Memory B cell (primary cell): ENCODE data around the gene TSR3.

Experiments
- ATAC-seq: fragments of 150-1000 bp; cut with Tn5 transposase; 2 replicates; pipeline ENCODE4 v1.10.0; 2021; ENCODE audit warnings: low read depth, mild to moderate bottlenecking, moderate library complexity
- DNase-seq, 2 donors: peaks; one replicate each; pipeline ENCODE4 v3.0.0; 2022; ENCODE audit warnings: low spot score in 2 of 2
- H3K27ac Mint-ChIP-seq: one replicate; pipeline ENCODE4 v1.8.0; 2022; ENCODE audit warnings: mild to moderate bottlenecking, moderate library complexity, mixed read lengths
- H3K27me3 Mint-ChIP-seq: one replicate; pipeline ENCODE4 v1.8.0; 2022; ENCODE audit warnings: mixed read lengths
- H3K36me3 Mint-ChIP-seq: one replicate; pipeline ENCODE4 v1.8.0; 2022; ENCODE audit warnings: mild to moderate bottlenecking, mixed read lengths
- H3K4me1 Mint-ChIP-seq: one replicate; pipeline ENCODE4 v1.8.0; 2022; ENCODE audit warnings: mixed read lengths
- H3K4me3 Mint-ChIP-seq: one replicate; pipeline ENCODE4 v1.8.0; 2022; ENCODE audit warnings: mild to moderate bottlenecking, moderate library complexity, mixed read lengths
- H3K9me3 Mint-ChIP-seq: one replicate; pipeline ENCODE4 v1.8.0; 2022; ENCODE audit warnings: mixed read lengths

TSR3 gene

GRCh38 chr16:1383556-1383955, 31.9 kb upstream of the TSR3 start:
- peaks cover 9% of the 10 kb centered on the region for H3K4me1 Mint-ChIP-seq
- no peaks in the 10 kb centered on the region for H3K27me3 Mint-ChIP-seq
- no peaks in the 10 kb centered on the region for H3K9me3 Mint-ChIP-seq
- ATAC-seq = no peak
- no peak overlapping the region for H3K4me3 Mint-ChIP-seq
- H3K36me3 Mint-ChIP-seq = peaks cover 5% of the 10 kb centered on the region
- no peak overlapping the region for H3K27ac Mint-ChIP-seq
- DNase-seq = no peak

- peaks cover 8% of the 10 kb centered on the region for H3K36me3 Mint-ChIP-seq
- H3K9me3 Mint-ChIP-seq = no peaks in the 10 kb centered on the region
- DNase-seq (no peak), ATAC-seq (no peak)
- H3K4me1 Mint-ChIP-seq = peaks cover 13% of the 10 kb centered on the region
- no peak overlapping the region for H3K27ac Mint-ChIP-seq
- no peak overlapping the region for H3K4me3 Mint-ChIP-seq
- H3K27me3 Mint-ChIP-seq = no peaks in the 10 kb centered on the region
Observed at GRCh38 chr16:1381612-1382406, 30.1 kb upstream of the TSR3 start.

GRCh38 chr16:1380195-1380594, 28.5 kb upstream of the TSR3 start:
- DNase-seq = no peak
- ATAC-seq = no peak
- H3K9me3 Mint-ChIP-seq = no peaks in the 10 kb centered on the region
- H3K4me1 Mint-ChIP-seq = peaks cover 15% of the 10 kb centered on the region
- H3K27me3 Mint-ChIP-seq = no peaks in the 10 kb centered on the region
- no peak overlapping the region for H3K27ac Mint-ChIP-seq
- H3K4me3 Mint-ChIP-seq = peak overlapping the region; percentile 83
- H3K36me3 Mint-ChIP-seq = peaks cover 11% of the 10 kb centered on the region

- peak; percentile 59 to 74 for DNase-seq
- Mint-ChIP-seq H3K9me3 (no peaks in the 10 kb centered on the region), H3K4me3 (peak overlapping the region; percentile 83)
Observed at GRCh38 chr16:1379304-1380076, 27.8 kb upstream of the TSR3 start.

GRCh38 chr16:1378804-1379303, 27.2 kb upstream of the TSR3 start:
- ATAC-seq (peak; percentile 74), DNase-seq (peak; percentile 49 to 59)
- Mint-ChIP-seq H3K36me3 (peaks cover 7% of the 10 kb centered on the region), H3K9me3 (no peaks in the 10 kb centered on the region), H3K4me3 (peak overlapping the region; percentile 65), H3K27ac (peak overlapping the region; percentile 91), H3K4me1 (peaks cover 15% of the 10 kb centered on the region), H3K27me3 (no peaks in the 10 kb centered on the region)

More at GRCh38 chr16:1379304-1380076, 27.8 kb upstream of the TSR3 start:
- peaks cover 15% of the 10 kb centered on the region for H3K4me1 Mint-ChIP-seq
- peaks cover 7% of the 10 kb centered on the region for H3K36me3 Mint-ChIP-seq
- peak; percentile 69 for ATAC-seq
- peak overlapping the region; percentile 91 for H3K27ac Mint-ChIP-seq
- H3K27me3 Mint-ChIP-seq = no peaks in the 10 kb centered on the region

GRCh38 chr16:1378087-1378803, 26.6 kb upstream of the TSR3 start:
- Mint-ChIP-seq H3K4me1 (peaks cover 15% of the 10 kb centered on the region), H3K27me3 (no peaks in the 10 kb centered on the region), H3K9me3 (no peaks in the 10 kb centered on the region), H3K27ac (peak overlapping the region; percentile 91), H3K4me3 (peak overlapping the region; percentile 65), H3K36me3 (peaks cover 7% of the 10 kb centered on the region)
- ATAC-seq (no peak), DNase-seq (no peak)

- peaks cover 7% of the 10 kb centered on the region for H3K36me3 Mint-ChIP-seq
- H3K27ac Mint-ChIP-seq = peak overlapping the region; percentile 73
- DNase-seq (no peak), ATAC-seq (no peak)
- H3K9me3 Mint-ChIP-seq = no peaks in the 10 kb centered on the region
- peaks cover 15% of the 10 kb centered on the region for H3K4me1 Mint-ChIP-seq
- H3K27me3 Mint-ChIP-seq = no peaks in the 10 kb centered on the region
- no peak overlapping the region for H3K4me3 Mint-ChIP-seq
Observed at GRCh38 chr16:1377406-1378010, 25.8 kb upstream of the TSR3 start.

GRCh38 chr16:1375741-1376410, 24.2 kb upstream of the TSR3 start:
- peaks cover 9% of the 10 kb centered on the region for H3K36me3 Mint-ChIP-seq
- no peak overlapping the region for H3K4me3 Mint-ChIP-seq
- peaks cover 15% of the 10 kb centered on the region for H3K4me1 Mint-ChIP-seq
- no peak for DNase-seq
- H3K27me3 Mint-ChIP-seq = no peaks in the 10 kb centered on the region
- ATAC-seq = no peak
- H3K9me3 Mint-ChIP-seq = no peaks in the 10 kb centered on the region
- H3K27ac Mint-ChIP-seq = no peak overlapping the region

- Mint-ChIP-seq H3K27ac (no peak overlapping the region), H3K4me1 (peaks cover 14% of the 10 kb centered on the region), H3K9me3 (no peaks in the 10 kb centered on the region), H3K27me3 (no peaks in the 10 kb centered on the region), H3K4me3 (no peak overlapping the region), H3K36me3 (peaks cover 9% of the 10 kb centered on the region)
- DNase-seq (no peak), ATAC-seq (no peak)
Observed at GRCh38 chr16:1375298-1375640, 23.6 kb upstream of the TSR3 start.

- H3K9me3 Mint-ChIP-seq = no peaks in the 10 kb centered on the region
- DNase-seq (no peak), ATAC-seq (no peak)
- H3K27ac Mint-ChIP-seq = no peak overlapping the region
- H3K4me3 Mint-ChIP-seq = no peak overlapping the region
- no peaks in the 10 kb centered on the region for H3K27me3 Mint-ChIP-seq
- peaks cover 10% of the 10 kb centered on the region for H3K4me1 Mint-ChIP-seq
- peaks cover 9% of the 10 kb centered on the region for H3K36me3 Mint-ChIP-seq
Observed at GRCh38 chr16:1374418-1375297, 23.0 kb upstream of the TSR3 start.

GRCh38 chr16:1372292-1372950, 20.7 kb upstream of the TSR3 start:
- H3K27me3 Mint-ChIP-seq = no peaks in the 10 kb centered on the region
- no peak overlapping the region for H3K4me3 Mint-ChIP-seq
- H3K36me3 Mint-ChIP-seq = peaks cover 5% of the 10 kb centered on the region
- H3K27ac Mint-ChIP-seq = no peak overlapping the region
- H3K9me3 Mint-ChIP-seq = no peaks in the 10 kb centered on the region
- ATAC-seq = no peak
- H3K4me1 Mint-ChIP-seq = peaks cover 2% of the 10 kb centered on the region
- DNase-seq = no peak
